ENCODE results near the gene RBM48.

RBM48 gene

GRCh38 chr7:92546856-92547497 is 18.4 kb downstream of the RBM48 start:
- no peak for DNase-seq

- DNase-seq: no peak
Observed at GRCh38 chr7:92547579-92547978, 19.0 kb downstream of the RBM48 start.

DNA sequence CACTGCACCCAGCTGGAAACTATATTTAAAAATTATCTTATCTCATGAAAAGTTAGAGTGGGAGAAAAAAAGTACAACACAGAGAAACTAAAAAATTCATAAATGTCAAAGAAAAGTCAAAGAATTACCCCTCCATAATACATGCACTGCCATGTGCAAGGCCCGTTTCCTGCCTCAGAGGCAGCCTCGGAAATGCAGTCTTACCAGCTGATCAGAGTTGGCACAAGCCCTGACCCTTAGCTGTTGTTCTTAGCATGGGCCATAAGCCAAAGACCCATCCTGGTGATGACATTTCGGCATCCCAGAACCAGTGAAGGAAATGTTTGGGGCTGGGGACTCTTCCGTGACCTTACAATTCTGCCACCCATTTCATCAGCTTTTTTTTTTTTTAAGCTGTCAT is 21.6 kb downstream of the RBM48 start:
- DNase-seq: no peak

- DNase-seq: no peak
Observed at GRCh38 chr7:92557249-92557648, 28.7 kb downstream of the RBM48 start.

DNA sequence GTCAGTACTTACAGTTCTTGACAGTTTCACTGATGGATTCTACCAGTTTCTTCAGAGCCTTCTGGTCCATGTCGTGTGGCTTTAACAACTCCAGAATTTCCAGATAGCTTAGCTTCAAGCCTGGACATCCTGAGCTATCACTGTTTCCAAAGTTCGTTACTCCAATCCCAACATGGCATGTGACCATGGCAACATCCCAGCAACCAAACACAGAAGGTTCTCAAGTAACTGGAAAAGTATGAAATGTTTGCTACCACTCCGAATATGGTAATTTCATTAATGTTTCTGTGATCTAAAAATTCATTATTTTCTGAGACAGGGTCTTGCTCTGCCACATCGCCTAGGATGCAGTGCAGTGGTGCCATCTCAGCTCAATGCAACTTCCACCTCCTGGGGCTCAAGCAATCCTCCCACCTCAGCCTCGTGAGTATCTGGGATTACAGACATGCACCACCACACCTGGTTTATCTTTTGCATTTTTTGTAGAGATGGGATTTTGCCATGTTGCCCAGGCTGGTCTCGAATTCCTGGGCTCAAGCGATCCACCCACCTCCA is 29.3 kb downstream of the RBM48 start:
- peak in 1 of 3 experiments; percentile 1 for DNase-seq

GRCh38 chr7:92560602-92561001 is 32.0 kb downstream of the RBM48 start:
- DNase-seq: no peak

DNA sequence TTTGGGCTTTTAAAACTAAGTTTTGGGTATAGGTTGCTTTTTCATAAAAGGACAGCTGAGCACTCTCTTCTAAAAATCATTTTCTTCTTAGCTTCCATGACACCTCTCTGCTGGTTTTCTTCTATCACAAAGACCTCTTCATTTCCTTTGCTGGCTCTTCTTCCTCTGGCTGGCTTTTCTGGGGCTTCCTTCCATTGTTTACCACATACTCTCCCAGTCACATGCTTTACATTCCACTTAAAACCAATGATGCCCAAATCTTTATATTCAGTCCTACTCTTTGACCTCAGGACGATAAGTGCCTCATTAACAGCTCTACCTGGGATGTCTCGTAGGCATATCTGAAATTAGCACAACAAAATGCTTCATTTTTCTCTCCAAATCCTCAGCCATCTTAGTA is 34.8 kb downstream of the RBM48 start:
- no peak for DNase-seq

DNA sequence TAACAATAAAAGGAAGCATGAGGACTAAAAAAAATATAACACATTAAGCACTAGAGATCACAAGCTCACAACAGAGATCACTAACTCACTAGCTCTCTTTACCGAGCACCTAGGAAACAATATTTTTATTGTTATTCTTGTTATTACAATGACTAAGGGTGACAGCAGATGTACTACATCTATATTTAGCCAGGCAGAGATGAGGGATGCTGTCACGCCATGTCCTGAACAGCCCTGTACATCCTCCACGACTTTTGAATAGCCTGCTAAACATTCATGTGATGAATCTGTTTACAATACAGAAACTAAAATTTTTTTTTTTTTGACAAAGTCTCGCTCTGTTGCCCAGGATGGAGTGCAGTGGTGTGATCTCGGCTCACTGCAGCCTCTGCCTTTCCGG is 38.9 kb downstream of the RBM48 start:
- DNase-seq: no peak

DNA sequence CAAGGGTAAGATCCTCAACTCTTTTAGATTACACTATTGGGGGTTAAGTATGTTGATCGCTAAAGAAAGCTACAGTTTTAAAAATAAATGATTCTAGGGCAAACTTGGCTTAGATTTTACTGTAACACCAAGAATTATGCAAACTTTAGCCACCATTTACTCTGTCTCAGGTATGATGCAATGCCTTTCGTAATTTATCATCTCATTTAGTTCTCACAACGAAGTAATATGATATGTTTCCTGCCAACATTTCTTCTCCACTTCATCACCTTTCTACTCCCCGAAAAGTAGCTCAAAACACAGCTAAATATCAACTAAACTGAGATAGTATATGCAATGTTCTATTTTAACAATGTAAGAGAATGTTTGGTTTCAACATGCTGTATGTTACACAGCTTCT is 40.5 kb downstream of the RBM48 start:
- no peak for DNase-seq

- DNase-seq: no peak
Observed at GRCh38 chr7:92576296-92576695, 47.7 kb downstream of the RBM48 start.

DNA sequence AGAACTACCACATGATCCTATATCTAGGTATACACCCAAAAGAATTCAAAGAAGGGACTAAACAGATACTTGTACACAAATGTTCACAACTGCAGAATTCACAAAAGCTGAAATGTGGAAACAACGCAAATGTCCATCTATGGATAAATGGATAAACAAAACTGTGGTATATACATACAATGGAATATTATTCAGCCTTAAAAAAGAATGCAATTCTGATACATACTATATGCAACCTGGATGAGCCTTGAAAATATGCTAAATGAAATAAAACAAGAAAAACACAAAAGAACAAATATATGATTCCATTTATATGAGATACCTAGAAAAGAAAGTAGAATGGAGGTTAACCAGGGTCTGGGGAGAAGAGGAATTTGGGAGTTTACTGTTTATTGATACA is 54.4 kb downstream of the RBM48 start:
- DNase-seq: no peak

DNA sequence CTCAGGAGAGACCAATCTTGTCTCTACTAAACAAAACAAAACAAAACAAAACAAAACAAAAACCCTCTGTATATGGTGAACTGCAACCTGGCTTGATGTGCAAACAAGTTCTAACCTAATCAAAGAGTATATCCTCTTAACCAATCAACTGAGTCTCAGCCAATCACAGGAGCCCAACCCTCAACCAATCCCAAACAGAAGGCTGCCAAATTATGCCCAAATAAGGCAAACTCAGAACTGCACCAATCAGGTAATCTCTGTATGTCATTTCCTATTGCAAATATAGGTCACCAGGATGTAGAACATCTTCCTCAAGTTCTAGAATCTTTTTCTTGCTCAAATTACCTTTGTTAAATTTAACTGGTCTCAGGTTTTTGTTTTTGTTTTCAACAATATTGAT is 56.4 kb downstream of the RBM48 start:
- no peak for DNase-seq

- DNase-seq: no peak
Observed at GRCh38 chr7:92586403-92586802, 57.8 kb downstream of the RBM48 start.

- no peak for DNase-seq
Observed at GRCh38 chr7:92586841-92587240, 58.2 kb downstream of the RBM48 start.

Measured in NCI-H1417 (cell line).